Nephron progenitor cell (in vitro differentiated cells): ENCODE results near the gene SASH1.

ENCODE experiments used
- DNase-seq: peaks from one replicate; pipeline ENCODE4 v3.0.0; 2021
- H3K27ac Mint-ChIP-seq: 2 replicates; pipeline ENCODE4 v1.8.0; 2021; ENCODE audit warnings: mild to moderate bottlenecking, moderate library complexity, mixed read lengths
- H3K27me3 Mint-ChIP-seq: 2 replicates; pipeline ENCODE4 v1.8.0; 2021; ENCODE audit warnings: mild to moderate bottlenecking, low read depth, mixed read lengths; ENCODE audit not compliant: poor library complexity
- H3K36me3 Mint-ChIP-seq: 2 replicates; pipeline ENCODE4 v1.8.0; 2021; ENCODE audit warnings: low read depth, mixed read lengths
- H3K4me1 Mint-ChIP-seq: 2 replicates; pipeline ENCODE4 v1.8.0; 2021; ENCODE audit warnings: mixed read lengths
- H3K4me3 Mint-ChIP-seq: 2 replicates; pipeline ENCODE4 v1.8.0; 2021; ENCODE audit warnings: mild to moderate bottlenecking, moderate library complexity, mixed read lengths
- H3K9me3 Mint-ChIP-seq: 2 replicates; pipeline ENCODE4 v1.8.0; 2021; ENCODE audit warnings: mild to moderate bottlenecking, moderate library complexity, mixed read lengths
- CTCF ChIP-seq: fragments of 200-600 bp; sonication (generic); IDR thresholded peaks from 2 replicates; pipeline ENCODE4 v1.5.0; 2021; ENCODE audit warnings: antibody characterized with exemption

Gene SASH1

GRCh38 chr6:148406579-148407371, 64.1 kb downstream of the SASH1 start:
- peak overlapping the region; percentile 54 for H3K27ac Mint-ChIP-seq
- no peak overlapping the region for H3K4me3 Mint-ChIP-seq
- TF ChIP-seq CTCF: no peak
- peaks cover 4% of the 10 kb centered on the region for H3K9me3 Mint-ChIP-seq
- DNase-seq: no peak
- peaks cover 14% of the 10 kb centered on the region for H3K4me1 Mint-ChIP-seq
- peaks cover 32% of the 10 kb centered on the region for H3K36me3 Mint-ChIP-seq
- H3K27me3 Mint-ChIP-seq: no peaks in the 10 kb centered on the region

- Mint-ChIP-seq H3K4me1 (peaks cover 12% of the 10 kb centered on the region), H3K4me3 (no peak overlapping the region), H3K27ac (no peak overlapping the region), H3K27me3 (no peaks in the 10 kb centered on the region), H3K9me3 (peaks cover 4% of the 10 kb centered on the region), H3K36me3 (peaks cover 28% of the 10 kb centered on the region)
- no peak for DNase-seq
- TF ChIP-seq CTCF: no peak
Measured at GRCh38 chr6:148407372-148407771, 64.7 kb downstream of the SASH1 start.

GRCh38 chr6:148413321-148414091, 70.9 kb downstream of the SASH1 start:
- Mint-ChIP-seq H3K9me3 (no peaks in the 10 kb centered on the region), H3K27me3 (no peaks in the 10 kb centered on the region), H3K4me1 (peaks cover 36% of the 10 kb centered on the region), H3K27ac (peak overlapping the region; percentile 2), H3K36me3 (peaks cover 10% of the 10 kb centered on the region), H3K4me3 (no peak overlapping the region)
- TF ChIP-seq CTCF: no peak
- no peak for DNase-seq

- Mint-ChIP-seq H3K4me3 (no peak overlapping the region), H3K9me3 (no peaks in the 10 kb centered on the region), H3K27ac (no peak overlapping the region), H3K27me3 (no peaks in the 10 kb centered on the region), H3K36me3 (peaks cover 4% of the 10 kb centered on the region), H3K4me1 (peaks cover 36% of the 10 kb centered on the region)
- no peak for DNase-seq
- TF ChIP-seq CTCF: no peak
Measured at GRCh38 chr6:148414092-148414489, 71.5 kb downstream of the SASH1 start.

- no peak for DNase-seq
- Mint-ChIP-seq H3K27ac (no peak overlapping the region), H3K4me3 (no peak overlapping the region), H3K4me1 (peaks cover 43% of the 10 kb centered on the region), H3K36me3 (peaks cover 4% of the 10 kb centered on the region), H3K27me3 (no peaks in the 10 kb centered on the region), H3K9me3 (no peaks in the 10 kb centered on the region)
- TF ChIP-seq CTCF: no peak
Measured at GRCh38 chr6:148414836-148415235, 72.2 kb downstream of the SASH1 start.
